OCI-LY3 (cell line): ENCODE measurements around the gene GPSM3.

Source experiments
- CTCF ChIP-seq: fragments of 200-600, 300-600 bp; sonication (generic); IDR thresholded peaks from 2 replicates; pipeline ENCODE4 v1.5.1; 2014; ENCODE audit warnings: antibody characterized with exemption, low read length, low read depth
- EZH2phosphoT487 ChIP-seq: fragments of 200-600 bp; shearing (Covaris generic); IDR thresholded peaks from 2 replicates; pipeline ENCODE4 v1.6.1; 2018; ENCODE audit warnings: antibody characterized with exemption, mixed run types, low read depth

GRCh38 chr6:32182555-32182981 lies 9.9 kb downstream of the GPSM3 start:
- TF ChIP-seq EZH2phosphoT487, result no peak
- no peak for TF ChIP-seq CTCF
